ENCODE measurements around the gene KCNH1.

Gene KCNH1

DNA sequence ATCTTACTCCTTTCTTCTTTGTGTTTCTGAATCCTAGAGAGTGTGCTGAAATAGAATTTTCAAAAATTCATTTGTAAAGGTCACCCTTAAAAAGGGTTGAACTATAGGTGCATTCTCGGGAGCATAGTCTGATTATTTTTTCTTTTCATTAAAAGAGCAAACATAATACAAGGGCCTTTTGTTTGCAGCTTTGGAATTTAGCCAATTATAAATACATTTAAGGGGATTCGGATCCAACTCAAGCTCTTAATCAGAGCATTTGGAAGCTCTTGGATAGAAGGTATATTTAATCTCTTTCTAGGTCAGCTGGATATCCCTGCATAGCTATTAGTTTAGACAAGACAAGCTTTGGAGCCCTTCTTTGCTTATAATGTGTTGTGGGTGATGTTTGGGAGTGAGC lies 483.5 kb downstream of the KCNH1 start:
- DNase-seq (ENCODE audit: low read depth): peak; percentile 56
- TF ChIP-seq, protein P1, sequence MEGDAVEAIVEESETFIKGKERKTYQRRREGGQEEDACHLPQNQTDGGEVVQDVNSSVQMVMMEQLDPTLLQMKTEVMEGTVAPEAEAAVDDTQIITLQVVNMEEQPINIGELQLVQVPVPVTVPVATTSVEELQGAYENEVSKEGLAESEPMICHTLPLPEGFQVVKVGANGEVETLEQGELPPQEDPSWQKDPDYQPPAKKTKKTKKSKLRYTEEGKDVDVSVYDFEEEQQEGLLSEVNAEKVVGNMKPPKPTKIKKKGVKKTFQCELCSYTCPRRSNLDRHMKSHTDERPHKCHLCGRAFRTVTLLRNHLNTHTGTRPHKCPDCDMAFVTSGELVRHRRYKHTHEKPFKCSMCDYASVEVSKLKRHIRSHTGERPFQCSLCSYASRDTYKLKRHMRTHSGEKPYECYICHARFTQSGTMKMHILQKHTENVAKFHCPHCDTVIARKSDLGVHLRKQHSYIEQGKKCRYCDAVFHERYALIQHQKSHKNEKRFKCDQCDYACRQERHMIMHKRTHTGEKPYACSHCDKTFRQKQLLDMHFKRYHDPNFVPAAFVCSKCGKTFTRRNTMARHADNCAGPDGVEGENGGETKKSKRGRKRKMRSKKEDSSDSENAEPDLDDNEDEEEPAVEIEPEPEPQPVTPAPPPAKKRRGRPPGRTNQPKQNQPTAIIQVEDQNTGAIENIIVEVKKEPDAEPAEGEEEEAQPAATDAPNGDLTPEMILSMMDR (conservative IDR thresholded peaks at IDR 0.05; ENCODE audit: low read depth, low read length): no peak
- H3K4me3 ChIP-seq (ENCODE audit: low read length): no peak overlapping the region

GRCh38 chr1:210648588-210649269 lies 485.2 kb downstream of the KCNH1 start:
- H3K4me3 ChIP-seq (ENCODE audit: low read length): no peak overlapping the region
- TF ChIP-seq, protein P1 (conservative IDR thresholded peaks at IDR 0.05; ENCODE audit: low read depth, low read length): no peak

DNA sequence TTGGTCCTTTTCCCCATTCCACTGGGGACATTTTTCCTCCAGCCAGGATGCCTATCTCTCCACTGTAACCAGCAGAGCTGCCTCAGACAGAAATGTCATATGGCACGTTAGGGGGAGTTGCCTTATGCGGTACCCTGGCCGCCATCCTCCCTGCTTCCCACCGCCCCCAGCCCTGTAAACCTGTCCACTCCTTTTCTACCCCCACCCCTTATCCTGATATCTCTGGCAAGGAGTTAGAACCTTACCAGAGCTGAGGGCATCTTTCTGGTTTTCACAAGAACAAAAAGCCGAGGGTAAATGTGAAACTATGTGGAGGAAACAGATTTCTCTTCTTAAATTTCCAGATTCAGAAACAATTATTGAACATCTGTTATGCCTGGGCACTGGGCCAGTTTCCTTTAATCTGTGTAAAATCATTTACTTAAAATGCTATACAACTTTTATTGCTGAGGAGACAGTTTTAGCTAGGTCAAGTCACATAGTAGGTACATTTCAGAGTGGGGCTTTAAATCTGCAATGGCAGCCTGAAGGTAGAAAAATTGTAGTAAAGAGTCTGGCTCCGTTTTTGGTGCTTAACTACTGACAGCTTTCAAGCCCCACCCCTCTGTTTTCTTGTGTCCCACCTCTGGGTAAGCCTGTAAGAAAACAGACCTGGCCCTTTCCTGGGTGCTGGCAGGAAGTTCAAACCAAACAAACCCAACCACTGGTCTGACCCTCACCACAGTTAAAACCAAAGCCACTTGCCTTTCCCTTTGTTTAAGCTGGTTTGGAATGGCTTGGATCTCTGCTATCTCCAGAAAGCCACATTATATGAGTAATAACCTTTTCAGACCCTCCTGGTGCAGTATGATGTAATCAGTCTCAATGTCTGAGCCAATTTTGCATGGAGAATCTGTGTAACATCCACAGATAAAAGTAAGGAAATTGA lies 486.3 kb downstream of the KCNH1 start:
- peak; percentile 52 for DNase-seq (ENCODE audit: low read depth)
- H3K4me3 ChIP-seq (ENCODE audit: low read length): no peak overlapping the region
- TF ChIP-seq, protein P1 (conservative IDR thresholded peaks at IDR 0.05; ENCODE audit: low read depth, low read length): no peak

More at GRCh38 chr1:210648588-210649269, 485.2 kb downstream of the KCNH1 start:
- no peak for DNase-seq (ENCODE audit: low read depth)

- TF ChIP-seq, protein P1 (conservative IDR thresholded peaks at IDR 0.05; ENCODE audit: low read depth, low read length): no peak
- DNase-seq (ENCODE audit: low read depth): peak; percentile 62
- no peak overlapping the region for H3K4me3 ChIP-seq (ENCODE audit: low read length)
Measured at GRCh38 chr1:210646258-210646616, 487.7 kb downstream of the KCNH1 start.

- H3K4me3 ChIP-seq (ENCODE audit: low read length): no peak overlapping the region
- no peak for DNase-seq (ENCODE audit: low read depth)
- TF ChIP-seq, protein P1 (conservative IDR thresholded peaks at IDR 0.05; ENCODE audit: low read depth, low read length): no peak
Measured at GRCh38 chr1:210645582-210646257, 488.2 kb downstream of the KCNH1 start.

- DNase-seq (ENCODE audit: low read depth): no peak
- H3K4me3 ChIP-seq (ENCODE audit: low read length): no peak overlapping the region
- TF ChIP-seq, protein P1 (conservative IDR thresholded peaks at IDR 0.05; ENCODE audit: low read depth, low read length): no peak
Measured at GRCh38 chr1:210641582-210641981, 492.4 kb downstream of the KCNH1 start.

Data from retinal pigment epithelial cell (primary cell).